HG03064 (cell line): ENCODE data around the gene ULK4.
"Not testable (repeated sequence)": the region's sequence is repeated elsewhere in the genome, so short reads cannot be mapped to it uniquely, and the experiment has no call there.

Experiments used
- ATAC-seq: cut with Tn5 transposase; IDR thresholded peaks from one replicate; pipeline ENCODE4 v1.9.1; 2021; ENCODE audit warnings: low read depth; ENCODE audit not compliant: unreplicated experiment

Gene ULK4

DNA sequence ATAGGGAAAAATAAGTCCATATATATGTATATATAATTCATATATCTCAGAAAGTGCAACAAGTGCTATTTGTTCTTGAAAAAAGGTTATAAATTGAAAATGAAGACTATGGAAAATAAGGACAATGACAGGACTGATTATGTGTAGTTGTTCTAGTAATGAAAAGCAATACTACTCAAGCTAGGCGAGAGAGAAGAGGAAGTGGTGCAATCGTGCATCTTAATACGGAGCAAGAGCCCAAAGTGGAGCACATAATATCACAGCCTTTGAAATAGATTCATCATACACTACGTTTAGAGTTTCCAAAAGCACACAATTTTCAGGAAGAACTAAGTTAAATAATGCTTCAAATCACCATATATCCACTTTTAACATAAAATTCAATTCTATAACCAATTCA, 87.9 kb downstream of the ULK4 start:
- ATAC-seq: no peak

DNA sequence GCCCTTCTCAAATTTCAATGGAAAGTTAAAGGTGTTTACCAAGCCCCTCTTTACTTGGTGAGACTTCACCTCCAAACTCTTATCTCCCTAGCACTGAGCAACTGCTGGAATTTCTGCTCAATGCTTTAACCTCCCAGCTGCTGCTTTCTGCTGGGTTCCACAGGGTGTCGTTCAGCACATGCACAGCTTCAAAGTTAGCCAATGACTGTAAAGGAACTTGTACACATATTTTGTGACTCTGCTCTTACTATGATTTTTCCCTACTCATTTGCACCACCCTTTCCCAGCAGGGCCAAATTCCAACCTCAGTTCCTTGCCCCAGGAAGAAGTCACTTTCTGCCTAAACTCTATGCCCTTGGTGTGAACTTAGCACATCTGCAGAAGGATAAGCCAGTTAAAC, 89.7 kb downstream of the ULK4 start:
- ATAC-seq: no peak

DNA sequence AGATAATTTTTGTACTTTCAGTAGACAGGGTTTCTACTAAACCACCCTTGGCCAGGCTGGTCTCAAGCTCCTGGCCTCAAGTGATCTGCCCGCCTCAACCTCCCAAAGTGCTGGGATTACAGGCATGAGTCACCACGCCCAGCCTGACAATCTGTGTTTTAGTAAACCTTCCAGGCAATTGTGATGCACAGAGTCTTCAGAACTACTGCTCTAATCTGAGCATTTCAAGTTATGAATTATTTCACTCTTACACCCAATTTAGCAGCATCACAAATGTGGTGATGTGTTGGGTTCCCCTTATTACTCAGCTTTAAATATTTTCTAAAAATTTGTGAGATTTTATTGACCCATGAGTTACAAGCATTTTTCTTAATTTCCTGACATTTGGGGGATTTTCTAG, 94.4 kb downstream of the ULK4 start:
- no peak for ATAC-seq

- ATAC-seq: no peak
Observed at GRCh38 chr3:41866298-41866697, 95.6 kb downstream of the ULK4 start.

- ATAC-seq: no peak
Observed at GRCh38 chr3:41863024-41863423, 98.9 kb downstream of the ULK4 start.

DNA sequence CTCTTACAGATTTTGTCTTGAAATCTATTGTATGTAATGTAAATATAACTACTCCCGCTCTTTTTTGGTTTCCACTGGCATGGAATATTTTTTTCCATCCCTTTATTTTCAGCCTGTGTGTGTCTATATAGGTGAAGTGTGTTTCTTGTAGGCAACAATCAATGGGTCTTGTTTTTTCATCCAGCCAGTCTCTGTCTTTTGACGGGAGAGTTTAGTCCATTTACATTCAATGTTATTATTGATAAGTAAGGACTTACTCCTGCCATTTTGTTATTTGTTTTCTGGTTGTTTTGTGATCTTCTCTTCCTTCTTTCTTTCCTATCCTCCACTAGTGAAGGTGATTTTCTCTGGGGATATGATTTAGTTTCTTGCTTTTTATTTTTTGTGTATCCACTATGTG, 101.4 kb downstream of the ULK4 start:
- ATAC-seq: not testable (repeated sequence)

DNA sequence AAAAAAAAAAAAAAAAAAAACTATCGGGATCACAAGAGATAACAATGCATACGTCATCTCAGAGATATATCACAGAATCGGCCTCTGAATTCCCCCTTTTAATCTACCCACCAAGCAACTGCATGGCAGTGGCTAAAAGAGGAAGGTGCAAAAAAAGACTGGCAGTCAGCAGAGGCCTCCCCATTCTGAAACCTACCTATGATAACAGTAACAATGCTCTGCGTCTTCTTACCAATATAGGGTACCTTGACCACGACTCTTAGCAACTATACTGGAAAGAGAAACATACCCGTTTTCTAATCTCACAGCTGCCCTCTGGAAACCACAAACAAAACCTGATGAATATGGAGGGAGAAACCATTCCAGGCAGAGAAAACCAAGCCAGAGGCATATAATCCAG, 106.9 kb downstream of the ULK4 start:
- ATAC-seq: no peak

DNA sequence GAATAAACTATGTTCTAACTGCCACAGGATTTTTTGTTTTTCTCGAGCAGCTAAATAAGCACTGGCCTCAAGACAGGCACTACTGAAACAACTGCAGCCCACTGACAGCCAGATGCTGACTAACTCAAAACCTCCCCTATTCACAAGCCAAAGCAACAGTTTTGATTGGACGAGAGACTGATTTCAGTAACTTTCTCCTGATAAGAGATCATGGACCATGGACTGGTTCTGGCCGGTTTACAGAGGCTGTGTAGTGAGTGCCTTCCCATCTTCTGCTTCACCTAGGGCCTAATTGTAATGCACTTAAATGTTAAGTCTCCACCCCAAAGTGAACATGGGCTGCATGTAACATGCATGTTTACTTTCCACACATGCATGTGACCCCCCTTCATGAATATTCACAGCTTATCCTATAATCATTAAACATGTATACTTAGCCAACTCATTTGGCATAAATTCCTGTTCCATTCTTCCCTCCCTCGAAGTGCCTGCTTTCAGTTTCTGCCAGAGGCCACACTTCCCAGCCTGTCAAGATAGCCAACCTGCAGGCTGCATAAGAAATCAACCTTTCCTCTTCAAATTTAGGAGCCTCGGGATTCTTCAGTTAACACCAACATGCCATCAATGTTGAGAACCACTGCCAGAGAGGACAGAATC, 108.2 kb downstream of the ULK4 start:
- ATAC-seq: no peak

- ATAC-seq: no peak
Observed at GRCh38 chr3:41848753-41849574, 112.9 kb downstream of the ULK4 start.

- no peak for ATAC-seq
Observed at GRCh38 chr3:41847679-41848078, 114.2 kb downstream of the ULK4 start.

DNA sequence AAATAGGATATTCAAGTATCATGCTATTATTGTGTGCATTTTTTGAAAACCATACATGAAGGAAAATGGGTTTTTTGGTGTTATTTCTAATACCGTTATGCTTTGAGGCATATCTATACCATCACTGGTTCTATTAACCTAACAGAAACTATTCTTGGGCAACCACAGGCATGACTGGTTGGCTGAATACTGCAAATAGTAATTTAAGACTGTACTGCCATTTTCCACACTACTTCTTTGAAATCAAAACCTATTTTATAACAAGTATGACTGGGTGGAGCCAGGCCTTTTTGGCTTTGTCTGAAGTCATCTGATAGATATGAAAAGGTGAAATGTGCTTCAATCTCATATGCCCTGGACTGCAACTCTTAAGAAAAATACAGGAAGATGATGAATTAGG, 115.1 kb downstream of the ULK4 start:
- ATAC-seq: no peak

GRCh38 chr3:41845826-41846225, 116.1 kb downstream of the ULK4 start:
- ATAC-seq: no peak

- not testable (repeated sequence) for ATAC-seq
Observed at GRCh38 chr3:41844256-41844655, 117.6 kb downstream of the ULK4 start.

GRCh38 chr3:41840936-41841668, 120.8 kb downstream of the ULK4 start:
- not testable (repeated sequence) for ATAC-seq

DNA sequence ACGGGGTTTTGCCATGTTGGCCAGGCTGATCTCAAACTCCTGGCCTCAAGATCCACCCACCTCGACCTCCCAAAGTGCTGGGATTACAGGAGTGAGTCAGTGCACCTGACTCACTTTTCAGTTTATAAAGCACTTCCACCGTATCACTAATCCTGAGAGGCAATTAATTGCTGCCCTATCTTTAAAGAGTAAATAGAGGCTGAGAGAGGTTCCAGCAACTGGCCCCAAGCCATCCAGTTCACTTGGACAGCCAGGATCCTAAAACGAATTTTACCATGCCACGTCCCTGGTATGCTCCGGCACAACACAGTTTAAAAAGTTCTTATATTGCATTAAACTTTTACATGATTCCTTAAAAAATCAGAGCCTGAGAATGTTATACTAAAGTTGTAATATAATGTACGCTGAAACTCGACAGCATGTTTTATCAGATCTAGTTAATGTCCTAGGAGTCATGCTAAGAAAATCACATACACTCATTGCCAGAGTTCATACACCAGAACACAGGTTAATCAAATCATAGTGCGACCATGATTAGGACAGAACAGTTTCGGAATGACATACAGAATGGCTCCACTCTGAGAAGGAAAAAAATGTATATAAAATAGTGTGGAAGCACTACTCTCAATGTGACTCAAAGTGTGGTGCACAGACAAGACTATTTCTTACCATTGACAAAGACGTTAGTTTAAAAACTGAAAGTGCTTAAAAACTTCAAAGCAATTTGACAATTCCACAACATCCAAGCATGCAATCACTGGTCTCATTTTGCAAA, 125.4 kb downstream of the ULK4 start:
- ATAC-seq: no peak

DNA sequence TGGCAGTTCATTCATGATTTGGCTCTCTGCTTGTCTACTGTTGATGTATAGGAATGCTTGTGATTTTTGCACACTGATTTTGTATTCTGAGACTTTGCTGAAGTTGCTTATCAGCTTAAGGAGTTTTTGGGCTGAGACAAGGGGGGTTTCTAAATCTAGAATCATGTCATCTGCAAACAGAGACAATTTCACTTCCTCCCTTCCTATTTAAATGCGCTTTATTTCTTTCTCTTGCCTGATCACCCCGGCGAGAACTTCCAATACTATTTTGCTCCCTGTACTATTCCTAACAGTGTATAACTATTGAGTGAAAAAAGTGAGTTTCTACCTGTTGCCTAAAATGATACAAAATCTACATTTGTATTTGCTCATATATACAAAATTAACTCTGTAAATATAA, 128.3 kb downstream of the ULK4 start:
- ATAC-seq: no peak

- ATAC-seq: no peak
Observed at GRCh38 chr3:41819236-41819635, 142.7 kb downstream of the ULK4 start.

- no peak for ATAC-seq
Observed at GRCh38 chr3:41808618-41809017, 153.3 kb downstream of the ULK4 start.

- ATAC-seq: no peak
Observed at GRCh38 chr3:41808152-41808551, 153.8 kb downstream of the ULK4 start.

GRCh38 chr3:41794748-41795589, 166.9 kb downstream of the ULK4 start:
- ATAC-seq: no peak
